ENCODE measurements around the gene PIEZO2.

DNA sequence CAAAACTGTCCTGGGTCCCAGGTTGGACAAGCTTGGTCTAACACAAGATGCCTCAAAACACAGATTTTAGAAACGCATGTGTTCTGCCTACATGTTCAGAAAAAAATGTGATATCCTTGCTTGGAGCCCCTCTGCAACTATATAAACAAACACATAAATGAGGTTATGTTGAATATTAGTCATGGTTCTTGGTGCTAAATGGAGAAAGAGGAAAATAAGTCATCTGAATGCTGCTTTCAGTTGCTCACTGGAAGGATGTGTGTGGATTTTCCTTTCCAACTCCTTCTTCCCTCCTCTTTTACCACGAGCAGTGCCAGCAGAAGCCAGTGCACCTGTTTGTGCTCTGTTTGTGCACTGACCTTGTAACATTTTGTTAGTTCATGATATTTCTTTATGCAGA is 85.3 kb downstream of the PIEZO2 start:
- no peak for TF ChIP-seq CTCF (conservative IDR thresholded peaks at IDR 0.05; ENCODE audit: low read length)
- no peak for TF ChIP-seq EZH2phosphoT487 (IDR thresholded peaks at IDR 0.05; ENCODE audit: borderline replicate concordance)
